Dedifferentiated amniotic fluid mesenchymal stem cell (primary cell): ENCODE results near the gene NOL3.

ENCODE experiments used
- DNase-seq: peaks from one replicate; pipeline ENCODE4 v3.0.0-alpha.2; 2016; ENCODE audit errors: extremely low spot score

NOL3 gene

DNA sequence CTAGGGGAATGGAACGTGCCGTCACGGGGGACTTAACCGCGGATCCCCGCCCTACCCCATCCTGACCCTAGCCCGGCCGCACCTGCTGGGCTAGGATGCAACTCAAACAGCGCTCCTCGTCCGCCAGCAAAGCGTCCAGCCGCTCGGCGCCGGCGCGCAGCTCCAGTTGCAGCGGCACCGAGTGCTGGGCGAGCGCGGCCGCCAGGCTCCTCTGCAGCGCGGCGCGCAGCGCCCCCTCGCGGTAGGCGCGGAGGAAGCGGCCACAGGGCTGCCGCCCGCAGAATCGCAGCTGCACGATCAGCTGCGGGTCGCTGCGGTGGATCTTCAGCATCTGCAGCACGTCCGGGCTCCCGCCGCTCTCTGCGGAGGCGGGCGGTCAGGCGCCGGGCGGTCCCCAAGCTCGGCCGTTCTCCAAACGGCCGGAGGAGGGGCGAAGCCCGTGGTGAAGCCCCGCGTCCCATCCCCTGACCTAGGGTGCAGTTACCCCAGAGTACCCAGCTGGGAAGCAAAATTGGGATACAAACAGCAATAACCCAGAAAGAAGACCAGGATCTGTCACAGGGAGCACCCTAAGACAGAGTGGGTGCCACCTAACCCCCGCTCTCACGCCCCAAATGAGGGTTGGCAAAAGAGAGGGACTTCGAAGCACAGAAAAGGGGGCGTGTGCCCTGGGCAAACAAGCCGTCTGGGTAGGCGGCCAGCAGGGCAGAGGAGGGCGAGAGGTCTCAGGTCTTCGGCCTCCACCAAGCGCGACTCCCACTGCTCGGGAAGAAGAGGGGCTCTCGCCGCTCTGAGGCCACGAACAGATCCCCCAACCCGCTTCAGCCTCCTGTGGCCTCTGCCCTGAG lies 14.8 kb upstream of the NOL3 start:
- DNase-seq = peak; percentile 44

DNA sequence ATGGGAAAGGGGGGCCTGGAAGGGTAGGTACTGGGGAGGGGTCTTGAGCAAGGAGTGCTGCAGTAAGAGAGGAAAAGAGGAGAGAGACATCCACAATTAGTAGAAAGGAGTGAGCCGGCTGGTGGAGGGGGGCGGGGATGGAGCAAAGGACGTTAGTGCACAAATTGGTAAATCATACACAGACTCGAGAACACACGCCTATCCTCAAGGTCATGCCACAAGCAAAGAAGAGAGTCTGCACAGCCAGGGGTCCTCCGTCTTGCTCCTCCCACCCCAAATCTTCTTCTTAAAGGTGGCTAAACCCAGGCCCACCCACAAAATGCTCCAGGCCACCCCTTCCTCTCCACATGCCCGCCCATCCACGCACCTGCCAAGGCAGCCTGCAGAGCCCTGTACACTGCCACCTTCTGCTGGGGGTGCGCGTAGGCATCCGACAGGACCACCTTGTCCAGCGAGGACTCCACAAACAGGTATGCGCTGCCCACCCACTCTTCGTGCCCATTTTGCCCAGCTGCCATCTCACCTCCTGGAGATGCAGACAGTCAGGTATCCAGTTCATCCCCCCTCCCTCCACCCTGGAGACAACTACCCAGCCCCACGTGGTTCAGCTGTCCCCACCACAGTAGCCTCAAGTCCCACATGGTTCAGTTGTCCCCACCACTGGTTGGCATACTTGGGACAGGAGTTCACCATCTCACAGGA lies 14.0 kb upstream of the NOL3 start:
- no peak for DNase-seq

DNA sequence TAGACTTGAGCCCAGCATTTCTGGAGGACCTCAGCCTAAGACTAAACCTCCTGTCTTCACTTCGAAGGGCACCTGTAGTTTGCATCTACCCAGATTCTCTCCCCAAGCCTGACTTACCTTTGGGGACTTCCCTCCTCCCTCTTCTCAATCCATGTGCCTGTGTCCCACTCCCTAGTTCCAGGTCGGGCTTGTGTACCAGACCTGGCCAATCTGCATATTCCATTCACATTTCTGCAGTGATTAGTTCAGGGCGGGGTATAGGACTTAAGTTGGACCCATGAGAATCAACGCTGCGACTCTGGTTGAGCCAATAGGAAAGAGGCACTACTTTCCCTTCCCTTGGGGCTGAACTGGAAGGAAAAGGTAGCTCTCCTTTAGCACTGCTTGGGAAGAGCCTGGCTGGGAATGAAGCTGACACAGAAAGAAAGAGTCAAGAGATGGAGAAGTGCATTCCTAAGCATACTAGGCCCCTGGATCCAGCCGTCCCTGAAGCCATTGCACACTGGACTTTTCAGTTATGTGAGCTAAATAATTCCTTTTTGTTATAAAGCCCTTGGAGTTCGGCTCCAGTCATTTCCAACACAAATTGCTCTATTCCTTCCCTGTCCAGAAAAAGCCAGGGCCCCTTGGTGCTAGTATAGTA lies 13.1 kb upstream of the NOL3 start:
- DNase-seq = no peak

DNA sequence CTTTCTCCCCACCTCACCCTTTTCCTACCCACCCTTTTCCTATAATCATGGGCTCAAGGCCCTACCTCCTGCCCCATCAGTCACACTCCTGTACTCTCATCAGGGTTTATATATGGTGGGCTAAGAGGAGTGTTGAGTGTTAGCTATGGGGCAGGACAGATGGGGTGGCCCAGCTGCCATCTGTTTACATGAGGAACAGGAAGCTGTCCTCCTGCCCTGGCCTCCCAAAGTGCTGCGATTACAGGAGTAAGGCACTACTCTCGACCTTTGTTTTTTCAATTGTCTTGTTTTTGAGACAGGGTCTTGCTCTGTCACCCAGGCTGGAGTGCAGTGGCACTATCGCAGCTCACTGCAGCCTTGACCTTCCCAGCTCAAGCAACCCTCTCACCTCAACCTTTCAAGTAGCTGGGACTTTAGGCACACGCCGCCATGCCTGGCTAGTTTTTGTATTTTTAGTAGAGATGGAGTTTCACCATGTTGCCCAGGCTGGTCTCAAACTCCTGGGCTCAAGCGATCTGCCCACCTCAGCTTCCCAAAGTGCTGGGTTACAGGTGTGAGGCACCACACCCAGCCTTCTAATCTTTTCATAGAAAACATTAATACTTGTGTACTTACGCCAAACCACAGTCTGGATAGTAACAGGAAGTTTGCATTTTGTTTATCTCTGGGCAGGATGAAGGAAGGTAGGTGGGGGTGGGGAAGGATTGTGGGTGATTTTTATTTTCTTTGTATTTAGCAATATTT lies 12.3 kb upstream of the NOL3 start:
- no peak for DNase-seq

DNA sequence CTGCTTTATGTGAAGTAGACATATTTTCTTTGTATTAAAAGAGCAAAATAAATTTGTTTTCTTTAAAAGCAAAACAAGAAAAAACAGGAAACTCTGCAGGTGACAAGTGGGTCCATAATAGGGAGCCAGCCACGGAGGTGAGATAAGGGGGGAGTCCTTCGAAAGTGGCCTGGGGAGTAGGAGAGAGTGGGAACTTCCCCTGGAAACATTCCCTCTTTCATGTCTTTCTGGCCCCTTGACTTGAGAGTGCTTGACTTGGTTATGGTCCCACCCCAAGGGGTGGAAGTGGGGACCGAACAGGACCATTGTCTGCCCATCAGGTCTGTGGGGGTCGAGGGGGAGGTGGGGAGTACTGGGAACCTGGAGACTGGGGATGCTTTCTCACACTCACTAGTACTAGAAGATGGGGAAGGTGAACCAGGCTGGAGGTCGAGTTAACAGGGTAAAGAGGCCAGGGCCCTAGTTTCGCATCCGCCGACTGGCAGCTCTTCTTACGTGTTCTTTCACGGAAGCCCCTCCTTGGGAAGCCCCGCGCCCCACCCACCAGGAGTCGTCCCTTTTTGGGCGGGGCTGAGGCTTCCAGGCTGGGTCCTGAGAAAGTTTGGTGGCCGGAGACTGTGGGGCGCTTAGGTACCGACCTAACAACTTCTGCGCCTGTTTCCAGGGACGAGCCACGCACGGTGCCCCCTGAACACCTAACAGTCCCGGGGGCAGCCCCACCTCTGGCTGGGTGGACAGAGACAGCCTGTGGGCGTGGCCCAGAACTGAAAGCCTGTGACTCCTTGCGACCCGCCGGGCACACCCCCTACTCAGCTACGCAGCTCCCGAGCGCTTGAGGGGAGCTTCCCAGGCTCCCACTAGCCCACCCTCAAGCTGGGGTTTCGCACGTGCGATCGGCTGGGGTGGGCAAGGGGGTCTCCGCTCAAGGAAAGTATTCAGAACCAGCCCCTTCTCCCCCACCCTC lies 11.4 kb upstream of the NOL3 start:
- DNase-seq = no peak

DNA sequence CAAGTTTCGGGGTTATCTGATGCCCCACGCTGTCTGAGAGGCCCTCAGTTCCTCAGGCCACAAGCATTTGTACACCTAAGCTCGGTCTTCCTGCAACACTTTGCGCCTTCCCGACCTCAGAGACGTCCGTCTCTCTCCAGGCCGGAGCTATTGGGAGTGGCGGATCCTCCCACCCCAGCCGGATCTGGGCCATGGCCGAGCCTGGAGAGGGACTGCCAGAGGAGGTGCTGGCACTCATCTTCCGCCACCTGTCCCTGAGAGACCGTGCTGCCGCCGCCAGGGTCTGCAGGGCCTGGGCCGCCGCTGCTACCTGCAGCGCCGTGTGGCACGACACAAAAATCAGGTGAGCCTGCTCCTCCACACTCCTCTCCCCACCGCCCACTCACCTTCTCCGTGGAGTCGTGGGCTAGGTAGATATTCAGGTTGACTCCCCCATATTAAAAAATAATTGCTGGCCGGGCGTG lies 8.7 kb upstream of the NOL3 start:
- DNase-seq = no peak

DNA sequence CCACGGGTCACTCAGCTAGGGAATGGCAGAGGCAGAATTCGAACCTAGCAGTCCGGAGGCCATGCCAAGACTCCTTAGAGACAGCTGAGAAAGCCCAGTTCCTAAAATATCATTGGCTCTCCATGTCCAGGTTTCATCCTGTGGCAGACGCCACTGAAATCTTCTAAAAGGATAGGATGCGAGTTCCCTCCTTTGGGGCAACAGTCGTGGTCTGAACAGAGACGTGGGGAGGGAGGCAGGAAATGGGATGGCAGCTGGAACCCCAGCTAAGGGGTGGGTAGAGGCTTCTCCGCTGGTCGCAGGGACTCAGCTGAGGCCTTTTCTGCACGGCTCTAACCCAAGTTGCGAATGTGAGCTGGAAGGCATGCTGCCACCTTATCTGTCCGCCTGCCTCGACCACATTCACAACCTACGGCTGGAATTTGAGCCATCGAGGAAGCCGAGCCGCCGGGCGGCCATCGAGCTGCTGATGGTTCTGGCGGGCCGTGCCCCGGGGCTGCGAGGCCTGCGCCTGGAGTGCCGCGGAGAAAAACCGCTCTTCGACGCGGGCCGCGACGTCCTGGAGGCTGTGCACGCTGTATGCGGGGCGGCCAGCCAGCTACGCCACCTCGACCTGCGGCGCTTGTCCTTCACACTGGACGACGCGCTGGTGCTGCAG lies 7.7 kb upstream of the NOL3 start:
- no peak for DNase-seq

DNA sequence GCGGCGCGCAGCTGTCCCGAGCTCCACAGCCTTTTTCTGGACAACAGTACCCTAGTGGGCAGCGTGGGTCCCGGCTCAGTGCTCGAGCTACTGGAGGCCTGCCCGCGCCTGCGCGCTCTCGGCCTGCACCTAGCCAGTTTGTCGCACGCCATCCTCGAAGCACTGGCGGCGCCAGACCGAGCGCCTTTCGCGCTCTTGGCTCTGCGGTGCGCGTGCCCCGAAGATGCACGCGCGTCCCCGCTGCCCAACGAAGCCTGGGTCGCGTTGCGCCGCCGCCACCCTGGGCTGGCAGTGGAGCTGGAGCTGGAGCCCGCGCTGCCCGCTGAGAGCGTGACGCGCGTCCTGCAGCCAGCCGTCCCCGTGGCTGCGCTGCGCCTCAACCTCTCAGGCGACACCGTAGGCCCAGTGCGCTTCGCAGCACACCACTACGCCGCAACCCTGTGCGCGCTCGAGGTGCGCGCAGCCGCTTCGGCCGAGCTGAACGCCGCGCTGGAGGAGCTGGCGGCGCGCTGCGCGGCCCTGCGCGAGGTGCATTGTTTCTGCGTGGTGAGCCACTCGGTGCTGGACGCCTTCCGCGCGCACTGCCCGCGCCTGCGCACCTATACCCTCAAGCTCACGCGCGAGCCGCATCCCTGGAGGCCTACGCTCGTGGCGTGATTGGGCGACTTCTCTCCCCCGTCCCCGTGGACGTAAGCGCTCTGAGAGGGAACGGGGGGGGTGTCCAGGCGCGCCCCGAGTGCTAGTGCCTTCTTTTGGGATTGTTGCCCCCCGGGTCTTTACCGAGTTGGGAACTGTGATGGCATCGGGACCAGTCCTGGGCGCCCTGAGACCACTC lies 7.0 kb upstream of the NOL3 start:
- DNase-seq = no peak

GRCh38 chr16:67163999-67164558 lies 6.3 kb upstream of the NOL3 start:
- no peak for DNase-seq

DNA sequence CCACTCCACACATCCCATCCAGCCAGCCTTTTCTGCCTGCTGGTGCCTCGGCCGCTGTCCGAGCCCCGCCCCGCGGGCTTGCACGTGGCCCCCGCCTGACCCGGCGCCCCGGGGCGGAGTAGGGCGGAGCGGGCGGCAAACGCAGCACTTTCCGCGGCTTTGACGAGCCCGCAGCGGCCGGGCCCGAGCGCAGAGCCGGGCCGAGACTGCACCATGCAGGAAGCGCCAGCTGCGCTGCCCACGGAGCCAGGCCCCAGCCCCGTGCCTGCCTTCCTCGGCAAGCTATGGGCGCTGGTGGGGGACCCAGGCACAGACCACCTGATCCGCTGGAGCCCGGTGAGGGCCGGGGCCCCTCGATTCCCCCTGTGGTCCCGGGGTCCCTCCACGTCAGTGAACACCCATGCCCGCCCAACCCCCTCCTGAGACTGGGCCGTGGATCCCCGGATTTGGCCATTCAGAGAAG lies 5.7 kb upstream of the NOL3 start, which contains the start of gene HSF4:
Gene HSF4 (plus strand): TSS at position 147 of the 463 bp plus-strand sequence. CDS start 67 bp downstream, at position 214.
- no peak for DNase-seq

DNA sequence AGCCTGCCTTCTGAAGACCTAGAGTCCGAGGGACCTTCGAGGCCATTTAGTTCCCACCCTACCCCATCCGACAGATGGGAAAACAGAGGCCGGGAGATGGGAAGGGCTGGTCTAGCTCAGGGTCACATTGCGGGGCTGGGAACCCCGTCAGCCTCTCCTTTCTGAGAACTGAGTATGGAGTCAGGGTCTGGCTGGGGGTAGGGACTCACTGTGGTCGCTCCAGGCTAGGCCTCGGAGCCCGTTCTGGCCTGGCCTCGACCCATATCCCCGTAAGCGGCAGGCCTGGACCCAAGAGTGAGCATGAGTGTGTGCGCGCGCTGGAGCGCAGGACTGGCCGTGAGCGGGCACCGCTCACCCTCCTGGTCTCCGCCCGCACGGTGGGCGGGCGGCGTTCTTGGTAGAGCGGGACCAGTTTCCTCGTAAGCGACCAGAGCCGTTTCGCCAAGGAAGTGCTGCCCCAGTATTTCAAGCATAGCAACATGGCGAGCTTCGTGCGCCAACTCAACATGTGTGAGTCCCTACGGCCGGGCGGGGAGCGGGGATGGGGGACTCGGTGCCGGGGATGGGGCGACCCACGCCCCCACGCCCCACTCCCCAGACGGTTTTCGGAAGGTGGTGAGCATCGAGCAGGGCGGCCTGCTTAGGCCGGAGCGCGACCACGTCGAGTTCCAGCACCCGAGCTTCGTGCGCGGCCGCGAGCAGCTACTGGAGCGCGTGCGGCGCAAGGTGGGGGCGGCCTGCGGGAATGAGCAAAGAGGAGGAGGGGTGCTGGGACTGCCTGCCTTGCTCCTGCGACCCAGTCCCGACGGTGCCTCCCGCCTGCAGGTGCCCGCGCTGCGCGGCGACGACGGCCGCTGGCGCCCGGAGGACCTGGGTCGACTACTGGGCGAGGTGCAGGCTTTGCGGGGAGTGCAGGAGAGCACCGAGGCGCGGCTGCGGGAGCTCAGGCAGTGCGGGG lies 4.9 kb upstream of the NOL3 start:
- DNase-seq = no peak

DNA sequence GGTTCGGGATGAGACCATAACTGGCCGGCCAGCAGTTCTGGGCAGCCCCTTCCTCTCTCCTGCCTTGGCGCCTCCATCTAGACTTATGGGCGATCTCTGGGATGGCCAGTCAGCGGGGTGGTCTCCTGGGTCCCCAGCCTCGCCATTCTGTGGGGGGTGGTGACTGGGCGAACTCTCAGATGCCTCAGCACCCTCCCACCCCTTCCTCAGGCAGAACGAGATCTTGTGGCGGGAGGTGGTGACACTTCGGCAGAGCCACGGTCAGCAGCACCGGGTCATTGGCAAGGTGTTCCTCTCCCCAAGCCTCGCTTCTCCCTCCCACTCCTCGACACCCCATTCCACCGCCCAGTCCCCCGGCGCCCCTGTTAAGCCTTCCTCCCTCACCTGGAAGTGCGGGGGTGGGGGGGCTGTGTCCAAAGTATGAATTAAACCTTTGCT lies 4.2 kb upstream of the NOL3 start:
- DNase-seq = no peak

- DNase-seq = no peak
These were observed 3.7 kb upstream of the NOL3 start for GRCh38 chr16:67166598-67167168.

DNA sequence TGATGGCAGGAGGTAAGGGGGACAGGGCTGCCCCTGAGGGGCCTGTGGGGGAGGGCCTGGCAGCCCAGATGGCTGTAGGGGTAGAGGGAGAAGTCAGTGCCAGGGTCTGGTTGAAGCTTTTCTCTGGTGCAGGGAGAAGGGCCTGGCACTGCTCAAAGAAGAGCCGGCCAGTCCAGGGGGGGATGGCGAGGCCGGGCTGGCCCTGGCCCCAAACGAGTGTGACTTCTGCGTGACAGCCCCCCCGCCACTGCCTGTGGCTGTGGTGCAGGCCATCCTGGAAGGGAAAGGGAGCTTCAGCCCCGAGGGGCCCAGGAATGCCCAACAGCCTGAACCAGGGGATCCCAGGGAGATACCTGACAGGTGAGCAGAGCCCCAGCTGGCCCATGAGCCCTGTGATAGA lies 2.8 kb upstream of the NOL3 start:
- DNase-seq = no peak

DNA sequence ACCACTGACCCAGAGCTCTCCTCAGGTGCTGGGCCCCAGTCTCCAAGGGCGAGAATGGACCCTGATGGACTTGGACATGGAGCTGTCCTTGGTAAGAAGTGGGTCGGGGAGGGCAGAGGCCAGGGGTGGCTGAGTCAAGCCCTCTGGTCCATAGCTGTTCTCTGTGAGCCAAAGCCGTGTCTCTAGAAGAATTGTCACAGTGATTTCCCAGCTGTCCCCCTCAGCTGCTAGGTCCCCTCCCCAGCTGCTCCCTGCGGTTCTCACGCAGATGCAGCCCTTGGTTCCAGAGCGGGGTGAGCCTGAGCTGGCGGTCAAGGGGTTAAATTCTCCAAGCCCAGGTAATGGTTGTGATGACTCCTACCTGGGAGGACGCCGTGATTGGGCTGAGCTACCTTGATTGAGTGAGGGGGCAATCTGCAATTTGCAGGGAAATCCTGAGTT lies 1.3 kb upstream of the NOL3 start:
- no peak for DNase-seq

DNA sequence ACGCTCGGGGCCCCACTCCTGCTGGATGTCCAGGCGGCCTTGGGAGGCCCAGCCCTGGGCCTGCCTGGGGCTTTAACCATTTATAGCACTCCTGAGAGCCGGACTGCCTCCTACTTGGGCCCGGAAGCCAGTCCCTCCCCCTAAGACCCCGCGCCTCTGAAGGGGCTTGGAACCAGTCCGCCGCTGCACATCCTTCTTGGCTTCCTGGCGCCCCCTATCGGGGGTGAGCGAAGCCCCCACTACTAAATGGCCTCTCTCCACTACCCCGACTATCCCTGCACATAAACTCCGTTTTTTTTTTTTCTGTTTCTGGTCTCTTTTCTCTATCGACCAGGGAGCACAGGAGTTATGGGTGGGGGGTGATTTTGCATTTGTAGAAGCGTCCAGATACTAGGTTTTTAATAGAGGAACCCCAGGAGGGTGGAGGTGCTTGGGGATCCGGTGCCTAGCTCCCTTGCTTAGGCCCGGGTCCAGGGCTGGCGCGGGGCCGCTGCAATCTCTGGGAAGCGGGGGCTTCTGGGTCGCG lies 633 bp upstream of the NOL3 start:
- no peak for DNase-seq
